ENCODE data around the gene HEXIM2.
"Not testable (repeated sequence)": the region's sequence is repeated elsewhere in the genome, so short reads cannot be mapped to it uniquely, and the experiment has no call there.

Gene HEXIM2

DNA sequence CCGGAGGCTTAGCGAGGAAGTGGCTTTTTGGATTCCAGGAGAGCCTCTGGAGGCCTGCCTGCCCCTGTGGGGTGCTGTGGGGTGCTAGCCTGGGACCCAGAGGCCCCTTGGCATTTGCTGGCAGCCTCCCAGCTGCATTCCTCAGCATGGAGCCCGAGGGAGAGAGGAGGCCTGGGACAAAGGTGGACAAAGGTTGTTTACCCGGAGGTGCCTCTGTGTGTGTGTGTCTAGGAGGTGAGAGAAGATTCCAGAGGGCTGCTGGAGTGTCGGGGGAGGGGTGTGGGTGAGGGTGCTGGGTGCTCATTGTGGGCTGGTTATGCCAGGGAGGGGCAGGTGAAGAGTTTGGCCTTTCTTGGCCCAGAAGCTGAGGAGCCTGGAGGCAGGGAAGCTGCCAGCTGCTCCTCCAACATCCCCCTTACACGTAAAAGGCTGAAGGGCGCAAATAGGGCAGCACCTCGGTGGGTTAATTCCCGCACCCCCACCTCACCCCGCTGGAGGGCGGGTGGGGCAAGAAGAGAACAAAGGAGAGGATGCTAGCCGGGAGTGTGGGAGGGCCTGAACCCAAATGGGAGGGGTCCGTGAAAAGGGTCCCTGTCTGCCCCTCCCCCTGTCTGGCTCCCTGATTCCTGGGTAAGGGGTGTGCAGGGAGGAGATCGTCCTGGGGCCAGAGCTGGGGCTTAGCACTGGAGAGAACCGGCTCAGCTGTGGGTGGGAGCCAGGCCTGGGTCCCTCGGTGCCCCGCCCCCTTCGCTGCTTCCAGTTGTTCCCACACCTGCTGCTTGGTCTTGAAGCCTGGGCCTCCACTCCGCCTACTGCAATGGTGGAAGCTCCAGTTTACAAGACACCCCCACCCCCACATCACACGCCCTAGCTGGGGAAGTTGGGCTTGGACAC lies 9.9 kb downstream of the HEXIM2 start:
- DNase-seq, result no peak

DNA sequence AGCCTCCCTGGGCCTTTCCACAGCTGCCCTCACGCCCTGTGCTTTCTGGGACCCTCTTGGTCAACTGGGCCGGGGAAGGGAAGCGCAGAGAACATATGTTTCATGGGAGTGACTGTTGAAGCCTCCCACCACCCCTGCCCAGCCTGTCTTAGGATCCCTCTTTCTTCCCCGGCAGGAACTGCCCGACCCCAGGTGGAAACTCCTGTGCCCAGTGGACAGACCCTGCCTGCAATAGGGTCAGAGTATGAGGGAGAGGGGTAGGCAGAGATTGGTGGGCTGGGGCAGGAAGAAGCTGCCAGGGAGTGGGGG lies 10.5 kb downstream of the HEXIM2 start:
- DNase-seq, result no peak

DNA sequence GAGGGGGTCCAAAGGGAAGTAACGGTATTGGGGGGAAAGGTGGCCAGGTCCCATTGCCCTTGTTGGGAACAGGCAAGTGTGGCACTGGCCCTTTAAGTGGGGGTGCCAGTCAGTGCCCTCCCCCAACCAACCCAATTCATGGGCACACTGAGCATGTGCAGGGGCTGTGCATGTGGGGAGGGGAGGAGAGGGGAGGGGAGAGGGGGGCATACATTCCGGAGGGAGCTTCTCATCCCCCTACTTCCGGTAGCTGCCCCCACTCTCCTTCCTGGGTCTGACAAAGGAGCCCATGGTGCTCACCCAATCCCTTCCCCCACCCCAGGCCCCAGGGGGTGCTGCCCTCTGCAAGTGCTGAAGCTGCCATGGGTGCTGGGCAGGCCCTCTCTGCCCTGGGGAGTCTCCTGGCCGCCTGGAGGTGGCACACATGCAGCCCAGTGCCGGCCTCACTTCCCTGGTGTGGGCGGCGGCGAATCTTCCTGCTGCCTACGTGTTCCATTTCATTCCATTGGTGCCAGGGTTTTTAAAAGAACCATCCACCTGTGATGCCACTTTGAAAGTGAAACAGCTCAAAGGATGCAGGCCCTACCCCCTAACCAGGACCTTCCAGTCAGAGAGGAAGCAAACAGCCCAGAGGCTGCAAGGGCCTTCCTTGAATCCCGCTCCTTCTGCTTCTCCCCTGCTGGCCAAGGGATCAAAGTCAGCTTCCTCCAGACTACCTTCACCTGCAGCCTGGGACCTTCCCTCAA lies 11.0 kb downstream of the HEXIM2 start:
- peak; percentile 55 to 61 for DNase-seq

DNA sequence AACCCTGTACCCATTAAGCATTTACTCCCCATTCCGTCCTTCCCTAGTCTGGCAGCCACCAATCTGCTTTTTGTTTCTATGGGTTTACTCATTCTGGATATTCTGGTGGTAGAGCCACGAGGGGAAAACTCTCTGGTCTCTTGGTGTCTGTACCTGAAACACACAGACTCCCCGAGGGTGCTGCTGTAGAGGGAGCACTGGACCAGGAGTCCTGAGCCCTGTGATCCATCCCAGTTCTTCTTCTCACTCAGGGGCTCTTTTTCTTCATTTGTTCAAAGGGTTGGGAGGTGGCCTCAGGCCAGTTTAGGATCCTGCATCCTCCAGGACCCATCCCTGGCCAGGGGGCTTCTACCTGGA lies 14.1 kb downstream of the HEXIM2 start:
- no peak for DNase-seq

DNA sequence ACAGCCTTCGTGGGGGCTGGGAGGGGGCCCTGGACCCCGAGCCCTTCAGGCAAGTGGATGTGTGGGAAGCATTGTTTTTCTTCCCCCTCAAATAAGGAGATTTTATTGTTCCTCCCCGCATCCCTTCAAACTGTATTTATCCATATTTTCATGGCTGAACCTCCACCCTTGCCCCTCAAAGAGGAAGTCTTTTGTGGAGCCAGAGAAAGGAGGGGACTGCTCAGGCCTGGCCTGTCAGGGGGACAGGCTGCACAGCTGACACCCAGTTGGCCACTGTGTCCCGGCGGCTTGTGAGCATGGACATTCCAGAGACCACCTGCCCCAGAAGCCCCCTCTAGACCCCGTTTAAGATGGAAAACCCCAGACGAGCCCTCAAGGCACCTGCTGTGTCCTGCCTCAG lies 15.9 kb downstream of the HEXIM2 start:
- no peak for DNase-seq

DNA sequence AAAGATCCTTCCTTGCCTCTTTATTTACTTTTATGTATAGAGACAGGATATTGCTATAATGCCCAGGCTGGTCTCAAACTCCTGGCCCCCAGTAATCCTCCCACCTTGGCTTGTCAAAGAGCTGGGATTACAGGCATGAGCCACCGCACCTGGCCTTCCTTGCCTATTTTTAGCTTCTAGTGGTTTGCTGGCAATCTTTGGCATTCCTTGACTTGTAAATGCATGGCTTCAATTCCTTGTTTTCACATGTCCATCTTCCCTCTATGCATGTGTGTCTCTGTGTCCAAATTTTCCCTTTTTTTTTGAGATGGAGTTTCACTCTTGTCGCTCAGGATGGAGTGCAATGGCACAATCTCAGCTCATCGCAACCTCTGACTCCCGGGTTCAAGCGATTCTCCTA lies 22.5 kb downstream of the HEXIM2 start:
- DNase-seq, result no peak

DNA sequence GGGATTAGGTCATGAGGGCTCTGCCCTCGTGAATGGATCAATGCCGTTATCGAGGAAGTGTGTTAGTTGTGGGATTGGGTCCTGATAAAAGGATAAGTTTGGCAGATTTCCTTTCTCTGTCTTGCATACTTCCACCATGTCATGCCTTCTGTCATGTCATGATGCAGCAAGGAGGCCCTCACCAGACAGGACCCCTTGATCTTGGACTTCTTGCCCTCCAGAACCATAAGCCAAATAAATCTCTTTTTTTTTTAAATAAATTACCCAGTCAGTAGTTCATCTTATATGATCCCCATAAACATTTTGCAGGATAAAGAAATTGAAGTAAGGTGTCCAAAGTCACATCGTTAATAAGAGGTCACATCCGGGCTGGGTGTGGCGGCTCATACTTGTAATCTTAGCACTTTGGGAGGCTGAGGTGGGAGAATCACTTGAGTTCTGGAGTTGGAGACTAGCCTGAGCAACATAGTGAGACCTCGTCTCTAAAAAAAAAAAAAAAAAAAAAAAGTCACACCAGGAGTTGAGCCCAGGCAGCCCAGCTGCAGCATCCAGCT lies 25.2 kb downstream of the HEXIM2 start:
- no peak for DNase-seq

DNA sequence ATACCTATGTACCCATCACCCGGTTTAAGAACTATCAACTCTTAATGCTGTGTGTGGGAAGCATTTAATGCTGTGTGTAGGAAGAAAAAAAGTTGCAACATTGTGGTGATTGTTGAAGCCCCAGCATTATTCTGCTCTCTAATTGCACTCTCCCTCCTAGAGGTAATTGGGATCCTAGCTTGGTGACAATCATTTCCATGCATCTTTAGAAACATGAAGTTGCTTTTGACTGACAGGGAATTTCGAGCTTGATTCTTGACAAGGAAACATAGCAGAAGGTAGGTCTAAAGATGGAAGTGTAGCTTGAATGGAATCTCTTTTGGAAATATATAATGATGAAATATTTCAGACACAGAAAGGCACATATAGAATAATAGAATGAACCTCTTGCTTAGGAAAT lies 27.3 kb downstream of the HEXIM2 start:
- DNase-seq, result no peak

DNA sequence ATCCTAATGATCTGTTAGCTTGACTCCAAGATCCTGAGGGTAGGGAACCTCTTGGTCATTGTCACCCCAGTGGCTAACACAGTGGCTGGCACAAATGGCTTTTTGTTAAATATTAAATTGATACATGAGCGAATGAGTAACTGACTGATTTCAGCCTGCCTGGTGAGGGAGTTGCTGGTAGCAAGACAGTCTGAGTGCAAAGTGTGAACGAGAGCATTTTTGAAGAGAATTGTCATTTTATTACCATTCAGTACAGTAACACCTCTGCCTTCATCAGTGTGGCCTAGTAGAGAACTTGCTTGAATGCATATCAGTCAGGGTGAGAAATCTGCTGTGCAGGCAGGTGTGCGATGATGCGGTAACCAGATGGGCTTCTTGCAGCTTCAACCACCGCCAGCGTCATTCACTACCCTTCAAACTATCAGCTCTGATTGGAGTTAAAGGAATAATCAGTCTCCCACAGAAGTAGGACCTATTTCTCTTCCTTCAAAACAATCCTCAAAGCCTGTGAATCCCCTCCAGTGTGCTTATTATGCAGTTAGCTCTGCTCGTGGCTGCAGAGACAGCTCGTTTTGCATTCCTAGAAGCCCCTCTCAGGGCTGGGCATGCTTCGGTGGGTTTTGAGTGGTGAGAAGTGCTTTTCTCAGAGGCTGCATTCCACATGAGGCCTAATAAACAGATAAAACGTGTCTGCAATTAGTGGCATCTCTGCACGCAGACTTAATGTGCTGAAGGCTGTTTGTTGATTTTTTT lies 29.0 kb downstream of the HEXIM2 start:
- DNase-seq, result no peak

DNA sequence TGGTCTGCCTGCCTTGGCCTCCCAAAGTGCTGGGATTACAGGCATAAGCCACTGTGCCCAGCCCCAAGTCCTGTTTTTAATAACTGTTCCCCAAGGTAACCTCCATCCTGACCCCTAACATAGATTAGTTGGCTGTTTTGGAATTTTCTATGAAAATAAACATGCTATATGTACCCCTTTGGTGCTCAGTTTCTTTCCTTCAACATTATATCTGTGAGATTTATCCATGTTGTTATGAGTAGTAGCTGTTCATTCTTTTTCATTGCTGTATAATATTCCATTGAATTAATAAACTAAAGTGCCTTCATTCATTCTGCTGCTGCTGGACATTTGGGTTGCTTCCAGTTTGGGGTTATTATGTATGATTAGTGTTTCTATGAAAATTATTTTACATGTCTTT lies 33.7 kb downstream of the HEXIM2 start:
- DNase-seq, result no peak

DNA sequence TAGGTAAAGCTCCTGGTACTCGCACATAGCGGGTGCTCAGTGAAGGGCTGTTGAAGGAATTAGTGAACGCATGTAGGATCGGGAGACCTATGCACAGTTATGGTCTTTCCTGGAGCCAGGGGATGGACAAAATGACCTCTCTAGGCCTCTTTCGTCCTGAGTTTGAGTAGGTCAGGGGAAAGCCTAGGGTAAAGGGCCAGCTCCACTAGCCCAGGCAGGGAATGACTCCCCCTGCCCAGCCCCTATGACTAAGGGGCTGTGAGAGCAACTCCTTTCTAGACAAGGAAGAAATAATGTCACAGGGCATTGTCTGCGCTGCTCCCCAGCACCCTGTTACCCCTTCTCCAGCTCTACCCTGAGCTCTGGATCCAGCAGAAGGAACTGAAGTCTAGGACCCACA lies 35.4 kb downstream of the HEXIM2 start:
- DNase-seq, result no peak

DNA sequence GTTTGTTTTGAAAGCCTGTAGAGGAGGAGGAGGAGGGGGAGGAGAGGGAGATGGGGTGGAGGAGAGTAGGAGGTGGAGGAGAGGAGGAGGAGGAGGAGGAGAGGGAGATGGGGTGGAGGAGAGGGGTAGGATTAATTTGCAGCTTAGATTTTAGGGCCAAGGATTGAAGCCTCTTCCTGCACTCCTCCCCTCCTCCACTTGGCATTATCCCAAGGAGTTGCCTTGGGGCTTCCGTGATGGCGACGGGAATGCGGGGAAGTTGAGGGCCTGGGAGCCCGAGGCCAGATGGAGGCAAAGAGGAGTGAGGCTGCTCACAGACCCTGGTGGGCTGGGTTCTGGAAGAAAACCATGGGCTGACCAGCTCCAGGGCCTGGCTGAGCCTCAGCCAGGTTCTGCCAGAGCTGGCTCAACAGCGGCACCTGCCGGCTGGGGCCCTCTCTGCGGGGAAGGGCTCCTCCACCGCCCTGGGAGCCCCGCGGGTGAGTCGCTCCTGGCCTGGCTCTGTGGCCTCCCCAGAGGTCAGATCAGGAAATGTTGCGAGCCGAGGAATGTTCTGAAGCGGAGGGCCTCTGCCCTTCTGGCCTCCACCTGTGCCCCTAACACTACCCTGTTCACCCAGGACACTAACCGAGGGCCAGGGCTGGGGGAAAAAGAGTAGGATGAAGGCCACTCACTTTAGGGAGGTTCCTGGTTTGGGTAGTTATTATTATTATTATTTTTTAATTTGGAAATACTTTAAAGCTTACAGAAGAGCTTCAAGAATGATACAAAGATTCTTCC lies 36.1 kb downstream of the HEXIM2 start:
- peak; percentile 93 to 96 for DNase-seq

DNA sequence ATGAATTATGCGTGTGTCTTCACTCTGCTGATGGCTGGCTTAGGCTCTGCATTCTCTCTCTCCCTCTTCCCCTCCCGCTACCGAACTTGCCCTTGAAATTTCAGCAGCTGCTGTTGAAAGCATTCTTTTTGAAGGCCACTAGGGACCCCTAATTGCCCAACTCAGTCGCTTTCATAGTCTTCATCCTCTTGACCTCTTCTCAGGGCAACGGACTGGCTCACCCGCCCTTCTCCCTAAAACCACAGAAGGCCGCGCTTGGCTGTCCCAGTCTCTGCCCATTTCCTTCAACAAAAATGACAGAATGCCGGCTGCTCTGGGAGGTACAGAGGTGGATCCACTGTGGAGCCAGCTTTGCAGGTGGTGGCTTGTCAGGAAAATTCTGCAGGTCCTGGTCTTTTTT lies 39.0 kb downstream of the HEXIM2 start:
- DNase-seq, result no peak

DNA sequence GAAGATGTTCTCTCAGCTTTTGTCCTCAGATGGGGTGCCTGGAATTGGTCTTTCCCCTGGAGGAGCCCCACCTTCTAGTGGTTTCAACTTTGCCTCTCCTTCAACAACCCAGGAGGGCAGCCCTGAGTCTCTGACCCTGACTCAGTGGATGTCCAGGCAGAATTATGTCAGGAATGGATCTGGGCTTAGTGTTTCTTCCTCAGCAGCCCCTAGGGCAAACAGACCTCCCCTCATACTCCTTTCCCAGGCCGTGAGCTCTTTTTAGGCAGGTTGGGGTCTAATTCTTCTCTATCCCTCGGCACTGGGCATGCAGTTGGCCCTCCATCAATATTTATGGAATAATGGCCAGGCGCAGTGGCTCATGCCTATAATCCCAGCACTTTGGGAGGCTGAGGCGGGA lies 39.8 kb downstream of the HEXIM2 start:
- DNase-seq, result no peak

DNA sequence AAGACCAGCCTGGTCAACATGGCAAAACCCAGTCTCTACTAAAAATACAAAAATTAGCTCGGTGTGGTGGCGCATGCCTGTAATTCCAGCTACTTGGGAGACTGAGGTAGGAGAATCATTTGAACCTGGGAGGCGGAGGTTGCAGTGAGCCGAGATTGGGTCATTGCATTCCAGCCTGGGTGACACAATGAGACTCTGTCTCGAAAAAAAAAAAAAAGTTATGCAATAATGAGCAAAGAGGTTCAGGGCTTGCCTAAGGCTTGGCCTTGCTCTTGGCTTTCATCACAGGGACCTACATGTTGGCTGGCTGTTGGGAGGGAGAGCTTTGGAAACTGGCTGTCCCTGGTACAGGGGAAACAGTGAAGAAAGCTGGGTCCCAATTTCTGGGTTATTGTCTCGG lies 40.2 kb downstream of the HEXIM2 start:
- not testable (repeated sequence) for DNase-seq

DNA sequence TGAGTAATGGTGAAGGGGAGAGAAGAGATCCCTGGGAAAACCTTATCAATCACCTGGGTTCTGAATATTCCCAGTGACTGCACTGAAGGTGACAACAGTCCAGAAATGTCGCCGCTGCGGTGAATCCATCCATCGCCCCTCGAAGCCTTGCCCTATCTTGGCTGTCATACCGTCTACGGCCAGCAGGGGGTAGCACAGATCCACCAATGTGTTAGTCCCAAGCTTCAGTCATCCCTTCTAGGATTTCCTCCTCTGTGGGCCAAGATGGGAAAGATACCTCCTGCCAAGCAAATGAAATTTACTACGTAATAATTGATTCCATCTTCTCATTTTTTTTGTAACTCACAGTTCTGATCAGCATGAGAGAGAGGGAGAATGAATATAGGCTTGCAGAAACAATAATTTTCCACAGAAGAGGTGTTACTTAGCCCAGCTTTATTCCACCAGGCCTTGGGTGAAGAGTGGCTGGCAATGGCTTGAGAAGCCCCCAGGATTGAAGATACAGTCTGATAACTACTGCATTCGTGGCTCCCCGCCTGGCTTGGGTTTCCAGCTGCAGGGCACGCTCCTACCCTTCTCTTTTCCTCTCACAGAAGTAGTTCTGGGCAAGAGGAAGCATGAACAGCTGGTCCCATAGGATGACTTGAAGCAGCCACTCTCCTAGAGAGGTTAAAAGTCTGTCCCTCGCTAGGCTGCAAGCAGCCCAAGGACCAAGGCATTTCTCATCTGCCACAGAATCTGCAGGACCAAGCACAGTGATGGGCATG lies 57.4 kb downstream of the HEXIM2 start:
- DNase-seq, result peak; percentile 93

All from stimulated activated CD4-positive, alpha-beta T cell treated with anti-CD3 and anti-CD28 coated beads, Interleukin-2, amount 100 ng/mL, for 24 hours (primary cell).